ENCODE measurements around the gene SLC44A2.

SLC44A2 gene

GRCh38 chr19:10646456-10647159 lies 21.3 kb downstream of the SLC44A2 start:
- DNase-seq (ENCODE audit: low read depth in 2 of 2): no peak
- no peak for TF ChIP-seq CTCF (IDR thresholded peaks at IDR 0.05; ENCODE audit: low read depth, low read length)
- no peak overlapping the region for H3K4me3 ChIP-seq (replicated peaks in 1 of 2; ENCODE audit: low read depth in 2 of 2, low read length in 2 of 2)

- no peak overlapping the region for H3K4me3 ChIP-seq (replicated peaks in 1 of 2; ENCODE audit: low read depth in 2 of 2, low read length in 2 of 2)
- TF ChIP-seq CTCF (IDR thresholded peaks at IDR 0.05; ENCODE audit: low read depth, low read length): no peak
- no peak for DNase-seq (ENCODE audit: low read depth in 2 of 2)
These were observed 23.0 kb downstream of the SLC44A2 start for GRCh38 chr19:10648360-10648759.

DNA sequence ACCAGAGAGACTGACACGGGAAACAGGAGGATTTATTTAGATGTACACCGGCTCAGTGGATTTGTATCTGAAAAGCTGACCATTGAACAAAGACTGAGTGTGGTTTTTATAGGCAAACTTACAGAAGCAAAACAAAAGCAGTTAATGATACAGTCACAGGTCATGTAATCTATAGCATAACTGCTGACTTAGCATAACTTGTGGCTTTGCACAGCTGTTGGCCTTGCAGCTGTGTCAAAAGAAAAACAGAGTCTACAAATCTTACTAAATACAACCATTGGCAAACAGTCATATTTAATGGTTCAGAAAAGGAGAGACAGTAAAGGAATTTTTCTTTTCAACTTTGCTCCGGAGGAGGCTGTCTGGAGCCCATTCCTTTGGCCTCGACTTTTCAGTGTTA lies 26.5 kb downstream of the SLC44A2 start:
- no peak for DNase-seq (ENCODE audit: low read depth in 2 of 2)
- no peak for TF ChIP-seq CTCF (IDR thresholded peaks at IDR 0.05; ENCODE audit: low read depth, low read length)
- no peak overlapping the region for H3K4me3 ChIP-seq (replicated peaks in 1 of 2; ENCODE audit: low read depth in 2 of 2, low read length in 2 of 2)

DNA sequence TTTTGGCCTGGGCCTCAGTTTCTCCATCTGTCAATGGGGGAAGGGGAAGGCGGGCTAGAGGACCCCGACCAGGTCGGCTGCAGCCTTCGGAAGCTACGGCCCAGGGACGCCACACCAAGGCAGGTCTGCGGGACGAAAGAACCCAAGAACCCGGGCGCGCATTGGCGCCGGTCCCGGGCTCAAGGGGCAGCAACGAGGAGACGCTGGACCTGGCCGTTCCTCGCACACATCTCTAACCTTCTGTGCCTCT lies 28.1 kb downstream of the SLC44A2 start:
- DNase-seq (ENCODE audit: low read depth in 2 of 2): no peak
- peak; percentile 17 for TF ChIP-seq CTCF (IDR thresholded peaks at IDR 0.05; ENCODE audit: low read depth, low read length)
- H3K4me3 ChIP-seq (replicated peaks in 1 of 2; ENCODE audit: low read depth in 2 of 2, low read length in 2 of 2): peak overlapping the region; percentile 85 to 96

GRCh38 chr19:10653732-10654609 lies 28.6 kb downstream of the SLC44A2 start, which contains the start of gene ILF3:
Gene ILF3, plus strand, starts transcription at chr19:10654346. Its CDS starts 16,260 bp downstream, at chr19:10670606.
- peak within 1 kb of the TSS; percentile 89 to 96 for H3K4me3 ChIP-seq (replicated peaks in 1 of 2; ENCODE audit: low read depth in 2 of 2, low read length in 2 of 2)
- peak; percentile 100 for DNase-seq (ENCODE audit: low read depth in 2 of 2)
- TF ChIP-seq CTCF (IDR thresholded peaks at IDR 0.05; ENCODE audit: low read depth, low read length): no peak

- peak; percentile 41 to 42 for DNase-seq (ENCODE audit: low read depth in 2 of 2)
- peak overlapping the region; percentile 89 to 96 for H3K4me3 ChIP-seq (replicated peaks in 1 of 2; ENCODE audit: low read depth in 2 of 2, low read length in 2 of 2)
- no peak for TF ChIP-seq CTCF (IDR thresholded peaks at IDR 0.05; ENCODE audit: low read depth, low read length)
These were observed 29.5 kb downstream of the SLC44A2 start for GRCh38 chr19:10654610-10655456.
